A549 (cell line): ENCODE measurements around the gene HOXD12. TPM values are rescaled to one million over a fixed set of nuclear protein-coding genes. Genes with fewer than 3 reads are reported as not detected.

Experiments used
- ATAC-seq, 2 experiments: fragments of 200-7000 bp in 1 of 2; fragments of >200 bp in 1 of 2; cut with Nextera tagmentation in 1 of 2; cut with Tn5 transposase in 1 of 2; 3 replicates each; pipeline versions ENCODE4 v1.8.0 to v1.9.1; 2018 to 2020; ENCODE audit warnings: mild to moderate bottlenecking in 1 of 2, moderate library complexity in 1 of 2
- CTCF ChIA-PET: fragments of 300-600 bp; sonication (Branson Sonifier 250); formaldehyde crosslinking; extraction: SDS; loops from one replicate; lab custom pipeline; 2021; ENCODE audit warnings: antibody characterized with exemption, inconsistent platforms; lab: Yijun Ruan, JAX
- POLR2A ChIA-PET: fragments of 350-600 bp; formaldehyde crosslinking; extraction: SDS; loops from one replicate; lab custom pipeline; 2021; ENCODE audit warnings: antibody characterized with exemption, inconsistent platforms; lab: Yijun Ruan, JAX
- DNase-seq, 2 experiments: peaks; one replicate each; pipeline versions ENCODE4 v3.0.0 to v3.0.0-alpha.2; 2011 to 2016; ENCODE audit warnings: low read depth in 1 of 2, low spot score in 1 of 2
- FAIRE-seq: peaks from 2 replicates; lab custom pipeline; 2011; peaks lifted over from hg19 to GRCh38; lab: Jason Lieb, UNC
- H3K27ac ChIP-seq, 2 experiments: fragments of >200 bp; sonication (Bioruptor Twin); formaldehyde crosslinking; 3 replicates each; pipeline ENCODE4 v1.5.1; 2016 to 2017
- H3K4me1 ChIP-seq: fragments of >200 bp; sonication (Bioruptor Twin); formaldehyde crosslinking; 3 replicates; pipeline ENCODE4 v1.6.1; 2016
- H3K4me2 ChIP-seq: fragments of >200 bp; sonication (Bioruptor Twin); formaldehyde crosslinking; 3 replicates; pipeline ENCODE4 v1.6.1; 2016
- H3K4me3 ChIP-seq: fragments of >200 bp; sonication (Bioruptor Twin); formaldehyde crosslinking; 3 replicates; pipeline ENCODE4 v1.5.1; 2016
- H3K9me3 ChIP-seq: fragments of >200 bp; sonication (Bioruptor Twin); formaldehyde crosslinking; 3 replicates; pipeline ENCODE4 v1.6.1; 2016
- ATOH8 ChIP-seq: fragments of 250-450 bp; sonication (Bioruptor Pico); IDR thresholded peaks from 2 replicates; pipeline ENCODE4 v1.5.0; 2020; ENCODE audit warnings: low read depth, mild to moderate bottlenecking, moderate library complexity
- BHLHE40 ChIP-seq: IDR thresholded peaks from 2 replicates; pipeline ENCODE4 v1.6.1; 2012; ENCODE audit warnings: low read depth, low read length, inconsistent platforms
- CBX2 ChIP-seq: fragments of 200-600 bp; sonication (generic); IDR thresholded peaks from 2 replicates; pipeline ENCODE4 v1.6.1; 2016; ENCODE audit warnings: low read depth, mild to moderate bottlenecking, borderline replicate concordance
- CBX8 ChIP-seq: fragments of 200-600 bp; sonication (generic); IDR thresholded peaks from 2 replicates; pipeline ENCODE4 v1.6.1; 2016
- CEBPB ChIP-seq, 2 experiments: fragments of >200 bp in 1 of 2; sonication (Bioruptor Twin) in 1 of 2; formaldehyde crosslinking in 1 of 2; IDR thresholded peaks; 2 replicates each; pipeline ENCODE4 v1.6.1; 2012 to 2016
- CHD4 ChIP-seq: fragments of 200-600 bp; sonication (generic); IDR thresholded peaks from 2 replicates; pipeline ENCODE4 v1.6.1; 2016; ENCODE audit warnings: antibody characterized with exemption, mild to moderate bottlenecking, borderline replicate concordance
- CTCF ChIP-seq: fragments of >200 bp; sonication (Bioruptor Twin); formaldehyde crosslinking; IDR thresholded peaks from 3 replicates; pipeline ENCODE4 v1.5.1; 2016
- EP300 ChIP-seq, 2 experiments: fragments of >200 bp; sonication (Bioruptor Twin); formaldehyde crosslinking; IDR thresholded peaks; 2 replicates in 1 of 2; 3 replicates in 1 of 2; pipeline ENCODE4 v1.6.1; 2016 to 2017
- ESRRA ChIP-seq: fragments of 150-350 bp; IDR thresholded peaks from 2 replicates; pipeline ENCODE4 v1.6.1; 2014; ENCODE audit warnings: mild to moderate bottlenecking, low read length, borderline replicate concordance
- FOSB ChIP-seq: fragments of 250-450 bp; sonication (Bioruptor Pico); IDR thresholded peaks from 2 replicates; pipeline ENCODE4 v1.5.0; 2020; ENCODE audit warnings: mild to moderate bottlenecking, moderate library complexity
- FOSL2 ChIP-seq, 2 experiments: fragments of 450-650 bp in 1 of 2; fragments of >200 bp in 1 of 2; sonication (Bioruptor Twin) in 1 of 2; formaldehyde crosslinking; IDR thresholded peaks; 2 replicates each; pipeline versions ENCODE4 v1.5.0 to v1.6.1; 2016 to 2020; ENCODE audit warnings: mild to moderate bottlenecking in 1 of 2, moderate library complexity in 1 of 2
- FOXS1 ChIP-seq: fragments of 250-450 bp; sonication (Bioruptor Pico); IDR thresholded peaks from 2 replicates; pipeline ENCODE4 v1.5.0; 2020; ENCODE audit warnings: mild to moderate bottlenecking, moderate library complexity
- HMGXB4 ChIP-seq: fragments of 250-450 bp; sonication (Bioruptor Pico); IDR thresholded peaks from 2 replicates; pipeline ENCODE4 v1.5.0; 2021; ENCODE audit warnings: mild to moderate bottlenecking, moderate library complexity, borderline replicate concordance
- HOXA7 ChIP-seq: fragments of 250-450 bp; sonication (Bioruptor Pico); IDR thresholded peaks from 2 replicates; pipeline ENCODE4 v1.5.0; 2020; ENCODE audit warnings: mild to moderate bottlenecking, moderate library complexity
- JUN ChIP-seq, 2 experiments: fragments of >200 bp; sonication (Bioruptor Twin); formaldehyde crosslinking; IDR thresholded peaks; 2 replicates in 1 of 2; 3 replicates in 1 of 2; pipeline ENCODE4 v1.6.1; 2016 to 2017
- KDM5A ChIP-seq: fragments of 200-600 bp; sonication (generic); IDR thresholded peaks from 2 replicates; pipeline ENCODE4 v1.6.1; 2016; ENCODE audit warnings: antibody characterized with exemption, mild to moderate bottlenecking
- MAFK ChIP-seq: fragments of 450-650 bp; IDR thresholded peaks from 2 replicates; pipeline ENCODE4 v1.6.1; 2014; ENCODE audit not compliant: partially characterized antibody
- MAX ChIP-seq: IDR thresholded peaks from 2 replicates; pipeline ENCODE4 v1.6.1; 2012
- MAZ ChIP-seq: fragments of 150-350 bp; IDR thresholded peaks from 2 replicates; pipeline ENCODE4 v1.6.1; 2014; ENCODE audit warnings: antibody characterized with exemption, low read depth, low read length, borderline replicate concordance
- NFE2L2 ChIP-seq: fragments of 150-350 bp; conservative IDR thresholded peaks from 2 replicates; pipeline ENCODE4 v1.6.1; 2014; ENCODE audit warnings: low read length
- NPAS2 ChIP-seq: fragments of 250-450 bp; sonication (Bioruptor Pico); IDR thresholded peaks from 2 replicates; pipeline ENCODE4 v1.8.0; 2022; ENCODE audit warnings: mild to moderate bottlenecking, moderate library complexity, borderline replicate concordance
- NR3C1 ChIP-seq: fragments of >200 bp; sonication (Bioruptor Twin); formaldehyde crosslinking; IDR thresholded peaks from 3 replicates; pipeline ENCODE4 v1.6.1; 2017
- PHF8 ChIP-seq: fragments of 200-600 bp; sonication (generic); IDR thresholded peaks from 2 replicates; pipeline ENCODE4 v1.6.1; 2016; ENCODE audit warnings: low read depth, mild to moderate bottlenecking, antibody characterized with exemption, moderate library complexity, borderline replicate concordance
- RAD21 ChIP-seq, 2 experiments: fragments of >200 bp in 1 of 2; sonication (Bioruptor Twin) in 1 of 2; formaldehyde crosslinking in 1 of 2; IDR thresholded peaks in 1 of 2; conservative IDR thresholded peaks in 1 of 2; 2 replicates in 1 of 2; 3 replicates in 1 of 2; pipeline ENCODE4 v1.6.1; 2012 to 2018; ENCODE audit warnings: inconsistent platforms in 1 of 2
- RARB ChIP-seq: fragments of 250-450 bp; sonication (Bioruptor Pico); IDR thresholded peaks from 2 replicates; pipeline ENCODE4 v1.8.0; 2021; ENCODE audit warnings: mild to moderate bottlenecking, moderate library complexity
- RCOR1 ChIP-seq: fragments of 150-350 bp; IDR thresholded peaks from 2 replicates; pipeline ENCODE4 v1.6.1; 2014; ENCODE audit warnings: antibody characterized with exemption, low read length, low read depth
- REST ChIP-seq: fragments of 200-600 bp; sonication (generic); IDR thresholded peaks from 2 replicates; pipeline ENCODE4 v1.6.1; 2016; ENCODE audit warnings: antibody characterized with exemption, mild to moderate bottlenecking, moderate library complexity
- SMC3 ChIP-seq: fragments of >200 bp; sonication (Bioruptor Twin); formaldehyde crosslinking; IDR thresholded peaks from 3 replicates; pipeline ENCODE4 v1.6.1; 2018; ENCODE audit warnings: inconsistent platforms
- SREBF2 ChIP-seq: fragments of 450-650 bp; IDR thresholded peaks from 2 replicates; pipeline ENCODE4 v1.6.1; 2014; ENCODE audit warnings: mild to moderate bottlenecking, moderate library complexity
- ZNF302 ChIP-seq: fragments of 250-450 bp; sonication (Bioruptor Pico); IDR thresholded peaks from 2 replicates; pipeline ENCODE4 v1.9.0; 2021; ENCODE audit warnings: inconsistent platforms, mild to moderate bottlenecking, moderate library complexity
- WGBS: methylation state at CpG from one replicate; pipeline ENCODE4 v1.1.6; 2017; ENCODE audit errors: missing lambda C conversion rate; 5-methylcytosine and 5-hydroxymethylcytosine counted together
- polyA plus RNA-seq, 4 experiments: library from polyadenylated mRNA; depleted of rRNA in 3 of 4; stranded (reverse); fragments of >200 nt; fragmentation: RNase III in 1 of 4; extraction: RNeasy Plus Mini Kit Qiagen cat#74134 plus additional on column Dnase treatment in 1 of 4; gene quantifications; 2 replicates in 3 of 4; 3 replicates in 1 of 4; pipeline ENCODE4 v1.2.3, GENCODE V29; 2011 to 2017

HOXD12 gene
- polyA plus RNA-seq, 2 of the 4 experiments (the other 2 are of a cell fraction), result not detected

GRCh38 chr2:176133389-176133788 lies 33.8 kb downstream of the HOXD12 start:
- Histone ChIP-seq H3K9me3 (no peaks in the 10 kb centered on the region), H3K4me3 (no peak overlapping the region)
- DNase-seq (no peak), FAIRE-seq (no peak)
- ChIA-PET POLR2A (no interaction called here), CTCF (interaction anchor here (1.3 to 9.5 kb wide), 7 partner anchors 22 to 1015 kb away, joined by 3 to 139 read pairs (median 8); no protein-coding TSS in a partner anchor)
- no peak for TF ChIP-seq CBX8
- no peak for TF ChIP-seq MAFK
- no peak for TF ChIP-seq NPAS2 (CRISPR knock-in tag)
- no peak for TF ChIP-seq REST
- no peak for TF ChIP-seq CHD4
- TF ChIP-seq HOXA7 (CRISPR knock-in tag), result no peak
- no peak for TF ChIP-seq SMC3
- no peak for TF ChIP-seq RARB (CRISPR knock-in tag)
- TF ChIP-seq EP300 (IDR thresholded peaks at IDR 0.05), result no peak
- no peak for TF ChIP-seq JUN (IDR thresholded peaks at IDR 0.05)
- TF ChIP-seq NR3C1, result no peak
- TF ChIP-seq CTCF, result no peak
- no peak for TF ChIP-seq RCOR1
- TF ChIP-seq SREBF2, result no peak
- no peak for TF ChIP-seq KDM5A
- TF ChIP-seq ATOH8 (CRISPR knock-in tag), result no peak
- TF ChIP-seq HMGXB4 (CRISPR knock-in tag), result no peak
- TF ChIP-seq FOSL2 (IDR thresholded peaks at IDR 0.05), result no peak
- TF ChIP-seq FOSL2 (CRISPR knock-in tag; IDR thresholded peaks at IDR 0.05), result no peak
- TF ChIP-seq CEBPB (IDR thresholded peaks at IDR 0.05), result no peak
- TF ChIP-seq, all 56 proteins: peak for 0
- ATAC-seq, result no peak
- Histone ChIP-seq H3K27ac (no peak overlapping the region), H3K4me1 (peaks cover 10% of the 10 kb centered on the region; the same call in 2 of the 3 replicates), H3K4me2 (no peak overlapping the region)

GRCh38 chr2:176134035-176134434 lies 34.4 kb downstream of the HOXD12 start:
- no peak overlapping the region for H3K27ac ChIP-seq
- WGBS, result 81% methylated on average over 4 of the region's 4 CpGs
- no peak for TF ChIP-seq RAD21 (conservative IDR thresholded peaks at IDR 0.05 in 1 of 2, IDR thresholded peaks at IDR 0.05 in 1 of 2)
- no peak for TF ChIP-seq ATOH8 (CRISPR knock-in tag)
- TF ChIP-seq FOSB (CRISPR knock-in tag), result no peak
- TF ChIP-seq FOXS1, result no peak
- no peak for TF ChIP-seq BHLHE40
- no peak for TF ChIP-seq CBX2
- no peak for TF ChIP-seq ZNF302 (CRISPR knock-in tag)
- no peak for TF ChIP-seq PHF8
- no peak for TF ChIP-seq MAFK
- no peak for TF ChIP-seq MAX
- no peak for TF ChIP-seq ESRRA
- TF ChIP-seq NR3C1, result no peak
- no peak for TF ChIP-seq RARB (CRISPR knock-in tag)
- no peak for TF ChIP-seq NFE2L2
- no peak for TF ChIP-seq MAZ

More at GRCh38 chr2:176134035-176134434, 34.4 kb downstream of the HOXD12 start:
- FAIRE-seq (no peak), ATAC-seq (no peak), DNase-seq (no peak)
- Histone ChIP-seq H3K4me2 (no peak overlapping the region), H3K9me3 (no peaks in the 10 kb centered on the region), H3K4me3 (no peak overlapping the region), H3K4me1 (peaks cover 10% of the 10 kb centered on the region; the same call in 2 of the 3 replicates)
- CTCF ChIA-PET, result interaction anchor here (0.9 to 9.5 kb wide), 9 partner anchors 14 to 1015 kb away, joined by 3 to 139 read pairs (median 4); no protein-coding TSS in a partner anchor
- POLR2A ChIA-PET, result no interaction called here
